ENCODE data around the gene DPP10.

- TF ChIP-seq CTCF (IDR thresholded peaks at IDR 0.05; ENCODE audit: borderline replicate concordance, extremely low read depth, low read length, poor library complexity, severe bottlenecking) = no peak
- no peak for TF ChIP-seq EZH2 (IDR thresholded peaks at IDR 0.05; ENCODE audit: borderline replicate concordance, low read depth, low read length, severe bottlenecking)
Observed at GRCh38 chr2:115609978-115610377, 1167.5 kb downstream of the DPP10 start.

Measured in DND-41 (cell line).